PC-9 (cell line): ENCODE results near the gene ACAD8.

Experiments
- CTCF ChIP-seq: fragments of 200-600 bp; sonication (generic); conservative IDR thresholded peaks from 2 replicates; pipeline ENCODE4 v1.6.1; 2017; ENCODE audit warnings: mixed run types, antibody characterized with exemption, mild to moderate bottlenecking, moderate library complexity
- EZH2 ChIP-seq: fragments of 200-600 bp; sonication (generic); IDR thresholded peaks from 2 replicates; pipeline ENCODE4 v1.8.0; 2017; ENCODE audit warnings: antibody characterized with exemption, low read depth

DNA sequence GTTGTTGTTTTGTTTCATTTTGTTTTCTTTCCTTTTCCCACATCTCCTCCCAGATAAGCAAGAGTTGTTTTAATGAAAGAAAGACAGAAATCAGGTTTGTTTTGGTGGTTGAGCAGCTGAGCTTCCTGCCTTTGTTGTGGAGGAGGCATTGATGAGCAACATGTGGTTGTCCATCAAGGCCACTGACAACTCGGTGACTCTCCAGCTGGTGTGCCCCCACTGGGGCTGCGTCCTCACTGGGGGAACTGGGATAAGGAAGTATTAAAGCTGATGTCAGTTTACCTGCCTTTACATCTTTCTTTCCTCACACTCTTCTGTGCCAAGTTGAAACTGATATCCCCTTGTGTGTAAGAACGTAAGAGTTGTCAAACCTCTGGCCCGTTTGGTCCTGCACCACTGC is 23.0 kb upstream of the ACAD8 start:
- TF ChIP-seq CTCF (no peak), EZH2 (no peak)
